GM21528 (cell line): ENCODE measurements around the gene ASS1.

ENCODE experiments used
- ATAC-seq: cut with Tn5 transposase; IDR thresholded peaks from one replicate; pipeline ENCODE4 v1.9.1; 2021; ENCODE audit warnings: mild to moderate bottlenecking, moderate library complexity; ENCODE audit not compliant: unreplicated experiment, low FRiP score

ASS1 gene

GRCh38 chr9:130549093-130549735 is 104.5 kb downstream of the ASS1 start:
- no peak for ATAC-seq
